H1 (cell line): ENCODE measurements around the gene AGR3. TPM values are rescaled to one million over a fixed set of nuclear protein-coding genes. Genes with fewer than 3 reads are reported as not detected.

Source experiments
- CTCF ChIA-PET: fragments of 300-600 bp; sonication (Branson Sonifier 250); formaldehyde crosslinking; loops from one replicate; lab custom pipeline; 2021; ENCODE audit not compliant: partially characterized antibody; lab: Charles Lee
- POLR2A ChIA-PET: fragments of 300-600 bp; sonication (Branson Sonifier 250); formaldehyde crosslinking; loops from one replicate; lab custom pipeline; 2021; ENCODE audit warnings: inconsistent platforms; ENCODE audit not compliant: partially characterized antibody; lab: Charles Lee
- DNase-seq, 2 experiments: peaks; one replicate each; pipeline versions ENCODE4 v3.0.0 to v3.0.0-alpha.2; 2010 to 2022; ENCODE audit warnings: low spot score in 2 of 2, low read depth in 1 of 2, mixed read lengths in 1 of 2
- FAIRE-seq: peaks from 2 replicates; lab custom pipeline; 2011; peaks lifted over from hg19 to GRCh38; lab: Jason Lieb, UNC
- H2AFZ ChIP-seq: 2 replicates; pipeline ENCODE4 v1.8.1; 2012; ENCODE audit warnings: low read length, inconsistent platforms
- H2AK5ac ChIP-seq: 2 replicates; pipeline ENCODE4 v1.6.1; 2013; ENCODE audit warnings: low read depth, low read length
- H2BK120ac ChIP-seq: replicated peaks from 2 replicates; pipeline ENCODE3; 2013; ENCODE audit warnings: low read depth, low read length, inconsistent platforms
- H2BK12ac ChIP-seq: 2 replicates; pipeline ENCODE4 v1.6.1; 2013; ENCODE audit warnings: low read depth, low read length
- H2BK15ac ChIP-seq: 2 replicates; pipeline ENCODE4 v1.6.1; 2013; ENCODE audit warnings: low read length
- H2BK20ac ChIP-seq: 2 replicates; pipeline ENCODE4 v1.6.1; 2013; ENCODE audit warnings: low read length
- H2BK5ac ChIP-seq: 2 replicates; pipeline ENCODE4 v1.6.1; 2013; ENCODE audit warnings: low read depth, low read length
- H3K14ac ChIP-seq: 2 replicates; pipeline ENCODE4 v1.6.1; 2013; ENCODE audit warnings: inconsistent platforms; ENCODE audit not compliant: insufficient read length
- H3K18ac ChIP-seq: 2 replicates; pipeline ENCODE4 v1.6.1; 2013; ENCODE audit warnings: low read length; ENCODE audit errors: extremely low read depth
- H3K23ac ChIP-seq: 2 replicates; pipeline ENCODE4 v1.6.1; 2013; ENCODE audit warnings: inconsistent platforms; ENCODE audit not compliant: insufficient read length
- H3K23me2 ChIP-seq: 2 replicates; pipeline ENCODE4 v1.6.1; 2013; ENCODE audit warnings: low read depth, low read length
- H3K27ac ChIP-seq: 2 replicates; pipeline ENCODE4 v1.6.1; 2011; ENCODE audit warnings: low read depth, low read length, inconsistent platforms
- H3K27me3 ChIP-seq, 4 experiments: replicated peaks in 1 of 4; 1 replicate in 1 of 4; 2 replicates in 3 of 4; pipeline versions ENCODE4 v1.6.1 to v1.8.1; 2011 to 2013; ENCODE audit warnings: low read length in 3 of 4, mild to moderate bottlenecking in 3 of 4, inconsistent platforms in 2 of 4, mixed read lengths in 2 of 4, moderate library complexity in 1 of 4; ENCODE audit not compliant: control insufficient read depth in 3 of 4, insufficient read depth in 3 of 4; ENCODE audit errors: extremely low read depth in 1 of 4
- H3K36me3 ChIP-seq, 4 experiments: 2 replicates each; pipeline versions ENCODE4 v1.6.1 to v1.8.1; 2011 to 2013; ENCODE audit warnings: mild to moderate bottlenecking in 4 of 4, low read length in 3 of 4, moderate library complexity in 2 of 4, control low read depth in 1 of 4, inconsistent platforms in 1 of 4; ENCODE audit not compliant: insufficient read depth in 4 of 4, control insufficient read depth in 2 of 4
- H3K4ac ChIP-seq: replicated peaks from 2 replicates; pipeline ENCODE3; 2013; ENCODE audit warnings: low read length, low read depth, mixed read lengths, inconsistent platforms; ENCODE audit not compliant: insufficient read length
- H3K4me1 ChIP-seq, 4 experiments: replicated peaks in 1 of 4; 1 replicate in 1 of 4; 2 replicates in 3 of 4; pipeline versions ENCODE4 v1.6.1 to v1.8.1; 2011 to 2013; ENCODE audit warnings: low read length in 3 of 4, inconsistent platforms in 2 of 4, mixed read lengths in 1 of 4; ENCODE audit not compliant: insufficient read depth in 4 of 4, control insufficient read depth in 3 of 4
- H3K4me2 ChIP-seq, 2 experiments: 2 replicates each; pipeline versions ENCODE4 v1.6.1 to v1.8.1; 2011 to 2013; ENCODE audit warnings: low read depth in 2 of 2, low read length in 2 of 2, control low read depth in 1 of 2, inconsistent platforms in 1 of 2, mild to moderate bottlenecking in 1 of 2; ENCODE audit not compliant: insufficient read depth in 1 of 2
- H3K4me3 ChIP-seq, 4 experiments: fragments of 200-600, 300-600 bp in 1 of 4; sonication (generic), shearing (Covaris generic), sonication (Bioruptor Twin) in 1 of 4; 2 replicates each; pipeline versions ENCODE4 v1.5.1 to v1.8.1; 2011 to 2016; ENCODE audit warnings: low read length in 4 of 4, low read depth in 3 of 4, control low read depth in 2 of 4, inconsistent platforms in 2 of 4, mild to moderate bottlenecking in 2 of 4, mixed read lengths in 1 of 4, moderate library complexity in 1 of 4; ENCODE audit not compliant: insufficient read depth in 2 of 4; ENCODE audit errors: extremely low read depth in 1 of 4
- H3K56ac ChIP-seq: replicated peaks from 2 replicates; pipeline ENCODE3; 2013; ENCODE audit warnings: low read depth, mild to moderate bottlenecking, mixed read lengths, low read length, inconsistent platforms; ENCODE audit not compliant: insufficient read length
- H3K79me1 ChIP-seq: 2 replicates; pipeline ENCODE4 v1.6.1; 2013; ENCODE audit warnings: low read depth, low read length, control low read depth
- H3K79me2 ChIP-seq, 2 experiments: 2 replicates each; pipeline versions ENCODE4 v1.6.1 to v1.8.1; 2012 to 2013; ENCODE audit warnings: low read length in 2 of 2, mild to moderate bottlenecking in 2 of 2, inconsistent platforms in 1 of 2; ENCODE audit not compliant: insufficient read depth in 2 of 2, control insufficient read depth in 1 of 2
- H3K9ac ChIP-seq, 4 experiments: replicated peaks in 1 of 4; 1 replicate in 1 of 4; 2 replicates in 3 of 4; pipeline versions ENCODE4 v1.6.1 to v1.8.1; 2011 to 2013; ENCODE audit warnings: low read depth in 3 of 4, low read length in 3 of 4, control low read depth in 2 of 4, mild to moderate bottlenecking in 2 of 4, moderate library complexity in 2 of 4, inconsistent platforms in 1 of 4; ENCODE audit errors: extremely low read depth in 1 of 4
- H3K9me3 ChIP-seq, 2 experiments: 2 replicates each; pipeline versions ENCODE4 v1.6.1 to v1.8.1; 2012 to 2013; ENCODE audit warnings: mild to moderate bottlenecking in 2 of 2, moderate library complexity in 2 of 2, control low read depth in 1 of 2, inconsistent platforms in 1 of 2, low read depth in 1 of 2, low read length in 1 of 2, mixed read lengths in 1 of 2; ENCODE audit not compliant: insufficient read depth in 2 of 2
- H4K20me1 ChIP-seq, 2 experiments: replicated peaks in 1 of 2; 2 replicates each; pipeline versions ENCODE3 to v1.8.1; 2011 to 2013; ENCODE audit warnings: inconsistent platforms in 2 of 2, low read length in 2 of 2, mild to moderate bottlenecking in 1 of 2; ENCODE audit not compliant: insufficient read depth in 2 of 2, control insufficient read depth in 1 of 2
- H4K5ac ChIP-seq: 2 replicates; pipeline ENCODE4 v1.6.1; 2013; ENCODE audit warnings: low read length, low read depth, mixed read lengths, inconsistent platforms; ENCODE audit not compliant: insufficient read length
- H4K8ac ChIP-seq: 2 replicates; pipeline ENCODE4 v1.8.0; 2013; ENCODE audit warnings: mild to moderate bottlenecking, moderate library complexity, low read length, inconsistent platforms; ENCODE audit not compliant: insufficient read depth; ENCODE audit errors: extremely low read depth
- H4K91ac ChIP-seq: replicated peaks from 2 replicates; pipeline ENCODE3; 2013; ENCODE audit warnings: low read length, mixed read lengths, inconsistent platforms; ENCODE audit not compliant: insufficient read length
- CTBP2 ChIP-seq: IDR thresholded peaks from 2 replicates; pipeline ENCODE4 v1.7.0; 2011; ENCODE audit warnings: borderline replicate concordance, mild to moderate bottlenecking, moderate library complexity, mixed read lengths, low read length; ENCODE audit not compliant: insufficient read depth, insufficient read length
- MAFK ChIP-seq: IDR thresholded peaks from 2 replicates; pipeline ENCODE4 v1.6.1; 2012; ENCODE audit warnings: low read depth, mild to moderate bottlenecking, improper control_type of control experiment, low read length
- SP1 ChIP-seq: IDR thresholded peaks from 2 replicates; pipeline ENCODE4 v1.6.1; 2011; ENCODE audit warnings: low read depth, low read length
- SP2 ChIP-seq: IDR thresholded peaks from 2 replicates; pipeline ENCODE4 v1.6.1; 2012; ENCODE audit warnings: mild to moderate bottlenecking, low read length, inconsistent platforms
- SUZ12 ChIP-seq: fragments of 200-600 bp; sonication (generic); IDR thresholded peaks from 2 replicates; pipeline ENCODE4 v1.6.1; 2012; ENCODE audit warnings: mild to moderate bottlenecking, inconsistent platforms, low read length, moderate library complexity, mixed read lengths
- TEAD4 ChIP-seq: IDR thresholded peaks from 2 replicates; pipeline ENCODE4 v1.6.1; 2012; ENCODE audit warnings: low read depth, low read length, inconsistent platforms, mixed read lengths
- WGBS, 2 experiments: shearing (Covaris generic) in 1 of 2; methylation state at CpG; one replicate each; pipeline versions ENCODE4 v1.1.6 to v1.1.7; 2013 to 2015; ENCODE audit warnings: low lambda C conversion rate in 2 of 2, mixed read lengths in 2 of 2, inconsistent platforms in 1 of 2, low coverage in 1 of 2, missing lambda C conversion rate in 1 of 2; ENCODE audit not compliant: insufficient replicate concordance in 2 of 2, insufficient coverage in 1 of 2, insufficient read length in 1 of 2; ENCODE audit errors: extremely low coverage in 1 of 2, missing lambda C conversion rate in 1 of 2; 5-methylcytosine and 5-hydroxymethylcytosine counted together
- polyA plus RNA-seq, 7 experiments: library from polyadenylated mRNA; depleted of rRNA in 3 of 7; stranded (reverse) in 5 of 7; unstranded in 2 of 7; fragments of >200 nt in 5 of 7; fragments of 200-250 nt in 2 of 7; gene quantifications; 1 replicate in 5 of 7; 2 replicates in 1 of 7; 4 replicates in 1 of 7; pipeline versions ENCODE4 v1.2.1 to v1.2.3, GENCODE V29; 2011 to 2013; ENCODE audit warnings: missing spikeins in 2 of 7, mixed read lengths in 2 of 7
- total RNA-seq: library from RNA; stranded (reverse); fragmentation: NEBNext Ultra II Directional; extraction: Animal tissue kit (Norgen Biotek cat#: 25700); gene quantifications from 2 replicates; pipeline ENCODE4 v1.2.1, GENCODE V29; 2021
- TF ChIP-seq, protein P1 (sequence below), 3 experiments: IDR thresholded peaks; 1 replicate in 2 of 3; 2 replicates in 1 of 3; pipeline versions ENCODE4 v1.5.1 to v1.6.1; 2011; ENCODE audit warnings: low read length in 3 of 3, mild to moderate bottlenecking in 3 of 3, inconsistent platforms in 2 of 3, low read depth in 1 of 3, moderate library complexity in 1 of 3; ENCODE audit not compliant: insufficient read depth in 1 of 3; ENCODE audit errors: control extremely low read depth in 1 of 3
- TF ChIP-seq, protein P2 (sequence below): IDR thresholded peaks from 2 replicates; pipeline ENCODE4 v1.6.1; 2012; ENCODE audit warnings: inconsistent platforms

The AGR3 gene
- total and polyA plus RNA-seq, 2 of the 8 experiments (the other 6 are each of a cell fraction or from before 2014, with no cell fraction given): not detected

DNA sequence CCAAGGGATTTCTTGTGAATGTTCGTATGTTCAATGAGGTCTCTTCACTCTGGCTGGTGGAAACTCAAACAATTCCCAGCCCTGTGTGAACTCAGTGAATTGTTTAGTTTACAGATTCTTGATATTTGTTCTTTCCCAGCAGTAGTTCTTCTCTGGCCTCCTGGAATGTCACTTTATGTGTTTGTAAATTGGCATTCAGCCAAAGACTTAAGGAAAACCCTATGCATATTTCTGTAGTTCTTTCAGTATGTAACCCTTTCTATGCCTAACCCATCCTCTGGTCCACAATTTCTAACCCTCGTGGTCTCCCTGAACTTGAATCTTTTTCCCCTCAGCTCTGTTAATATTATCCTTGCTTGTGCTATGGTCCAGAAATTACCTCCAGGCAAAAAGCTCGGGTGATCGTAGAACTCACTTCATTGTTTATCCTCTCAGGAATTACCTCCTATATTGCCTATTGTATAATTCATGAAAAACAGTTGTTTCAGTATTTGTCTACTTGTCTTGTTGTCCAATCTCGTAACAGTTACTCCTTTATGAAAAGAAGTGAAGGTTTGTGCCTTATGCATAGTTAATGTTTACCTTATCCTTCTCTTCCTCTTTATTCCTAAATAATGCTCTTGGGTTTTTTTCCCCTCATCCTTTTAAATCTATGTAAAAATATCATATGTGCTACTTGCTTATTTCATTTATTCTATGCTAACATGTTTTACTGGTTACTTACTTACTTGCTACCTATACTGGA, 23.7 kb upstream of the AGR3 start:
- Histone ChIP-seq H3K9me3 (no peaks in the 10 kb centered on the region), H2BK120ac (peak overlapping the region; percentile 64), H2BK5ac (no peak overlapping the region), H3K27me3 (no peaks in the 10 kb centered on the region), H4K5ac (no peak overlapping the region), H3K23me2 (no peaks in the 10 kb centered on the region), H3K79me2 (no peaks in the 10 kb centered on the region), H3K79me1 (no peaks in the 10 kb centered on the region), H3K4ac (no peak overlapping the region), H3K4me1 (peaks cover 1 to 4% (median 3%) of the 10 kb centered on the region in 4 experiments; a peak in 3 of 7 replicates), H3K9ac (no peak overlapping the region), H3K4me3 (peak overlapping the region in 1 of 4 experiments; percentile 18; a peak in 2 of 8 replicates), H4K91ac (no peak overlapping the region), H3K23ac (no peak overlapping the region), H3K4me2 (peak overlapping the region in 1 of 2 experiments; percentile 18; a peak in 1 of 4 replicates), H2BK20ac (no peak overlapping the region), H2AFZ (no peak overlapping the region), H4K8ac (no peak overlapping the region), H3K56ac (no peak overlapping the region), H2AK5ac (no peak overlapping the region), H3K27ac (no peak overlapping the region), H4K20me1 (no peaks in the 10 kb centered on the region), H2BK15ac (no peak overlapping the region), H3K36me3 (no peaks in the 10 kb centered on the region), H3K18ac (no peak overlapping the region), H2BK12ac (no peak overlapping the region), H3K14ac (no peak overlapping the region)
- POLR2A ChIA-PET: interaction anchor here (1.4 kb wide), 1 partner anchor 12 kb away, joined by 5 read pairs; no protein-coding TSS in a partner anchor
- FAIRE-seq: no peak
- 58% methylated on average over 5 of the region's 5 CpGs; no CpG with 5 or more reads in 1 of the 2 experiments for WGBS, 2 experiments
- no peak for DNase-seq
- CTCF ChIA-PET: interaction anchor here (0.6 to 3.4 kb wide), 3 partner anchors 8 to 201 kb away, joined by 3 to 17 read pairs (median 4); no protein-coding TSS in a partner anchor
- TF ChIP-seq SP1 (peak; percentile 63; the same call in 1 of the 2 replicates), SUZ12 (no peak), MAFK (no peak), TEAD4 (peak; percentile 79; the same call in 1 of the 2 replicates), CTBP2 (no peak), SP2 (no peak)
- TF ChIP-seq, protein P1, sequence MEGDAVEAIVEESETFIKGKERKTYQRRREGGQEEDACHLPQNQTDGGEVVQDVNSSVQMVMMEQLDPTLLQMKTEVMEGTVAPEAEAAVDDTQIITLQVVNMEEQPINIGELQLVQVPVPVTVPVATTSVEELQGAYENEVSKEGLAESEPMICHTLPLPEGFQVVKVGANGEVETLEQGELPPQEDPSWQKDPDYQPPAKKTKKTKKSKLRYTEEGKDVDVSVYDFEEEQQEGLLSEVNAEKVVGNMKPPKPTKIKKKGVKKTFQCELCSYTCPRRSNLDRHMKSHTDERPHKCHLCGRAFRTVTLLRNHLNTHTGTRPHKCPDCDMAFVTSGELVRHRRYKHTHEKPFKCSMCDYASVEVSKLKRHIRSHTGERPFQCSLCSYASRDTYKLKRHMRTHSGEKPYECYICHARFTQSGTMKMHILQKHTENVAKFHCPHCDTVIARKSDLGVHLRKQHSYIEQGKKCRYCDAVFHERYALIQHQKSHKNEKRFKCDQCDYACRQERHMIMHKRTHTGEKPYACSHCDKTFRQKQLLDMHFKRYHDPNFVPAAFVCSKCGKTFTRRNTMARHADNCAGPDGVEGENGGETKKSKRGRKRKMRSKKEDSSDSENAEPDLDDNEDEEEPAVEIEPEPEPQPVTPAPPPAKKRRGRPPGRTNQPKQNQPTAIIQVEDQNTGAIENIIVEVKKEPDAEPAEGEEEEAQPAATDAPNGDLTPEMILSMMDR (IDR thresholded peaks at IDR 0.05; ENCODE audit: control extremely low read depth in 1 of 3, insufficient read depth in 1 of 3, low read depth in 1 of 3, low read length in 3 of 3): no peak
- TF ChIP-seq, protein P2, sequence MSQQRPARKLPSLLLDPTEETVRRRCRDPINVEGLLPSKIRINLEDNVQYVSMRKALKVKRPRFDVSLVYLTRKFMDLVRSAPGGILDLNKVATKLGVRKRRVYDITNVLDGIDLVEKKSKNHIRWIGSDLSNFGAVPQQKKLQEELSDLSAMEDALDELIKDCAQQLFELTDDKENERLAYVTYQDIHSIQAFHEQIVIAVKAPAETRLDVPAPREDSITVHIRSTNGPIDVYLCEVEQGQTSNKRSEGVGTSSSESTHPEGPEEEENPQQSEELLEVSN: no peak
